Measurements from ENCODE around the gene B3GNT3. TPM values are rescaled to one million over a fixed set of nuclear protein-coding genes. Genes with fewer than 3 reads are reported as not detected.

The B3GNT3 gene
- total and polyA plus RNA-seq, 2 donors (not counting 1 experiment from before 2014, with no cell fraction given): not detected

DNA sequence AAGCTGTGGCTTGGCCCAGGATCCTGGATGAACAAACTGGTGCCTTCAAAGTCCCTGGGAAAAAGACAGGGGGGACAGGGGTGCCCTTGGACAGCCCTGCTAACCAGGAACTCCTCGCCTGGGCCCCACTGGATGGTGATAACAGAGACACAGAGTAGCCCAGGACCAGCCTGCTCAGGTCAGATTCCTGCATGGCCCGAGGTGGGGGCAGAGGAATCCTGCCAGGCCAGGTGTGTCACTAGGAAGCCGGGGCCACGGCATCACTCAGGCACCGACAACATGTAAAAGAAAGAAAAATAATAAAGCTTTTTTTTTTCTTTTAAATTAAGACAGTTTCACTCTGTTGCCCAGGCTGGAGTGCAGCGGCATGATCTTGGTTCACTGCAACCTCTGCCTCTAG, 59.1 kb downstream of the B3GNT3 start:
- H3K4me1 ChIP-seq (ENCODE audit: control insufficient read depth, extremely low read depth, insufficient read depth, low read length): no peaks in the 10 kb centered on the region
- H2AFZ ChIP-seq (ENCODE audit: low read length): no peak overlapping the region
- no peaks in the 10 kb centered on the region for H3K36me3 ChIP-seq (ENCODE audit: control insufficient read depth, insufficient read depth, low read length)
- TF ChIP-seq, protein P1, sequence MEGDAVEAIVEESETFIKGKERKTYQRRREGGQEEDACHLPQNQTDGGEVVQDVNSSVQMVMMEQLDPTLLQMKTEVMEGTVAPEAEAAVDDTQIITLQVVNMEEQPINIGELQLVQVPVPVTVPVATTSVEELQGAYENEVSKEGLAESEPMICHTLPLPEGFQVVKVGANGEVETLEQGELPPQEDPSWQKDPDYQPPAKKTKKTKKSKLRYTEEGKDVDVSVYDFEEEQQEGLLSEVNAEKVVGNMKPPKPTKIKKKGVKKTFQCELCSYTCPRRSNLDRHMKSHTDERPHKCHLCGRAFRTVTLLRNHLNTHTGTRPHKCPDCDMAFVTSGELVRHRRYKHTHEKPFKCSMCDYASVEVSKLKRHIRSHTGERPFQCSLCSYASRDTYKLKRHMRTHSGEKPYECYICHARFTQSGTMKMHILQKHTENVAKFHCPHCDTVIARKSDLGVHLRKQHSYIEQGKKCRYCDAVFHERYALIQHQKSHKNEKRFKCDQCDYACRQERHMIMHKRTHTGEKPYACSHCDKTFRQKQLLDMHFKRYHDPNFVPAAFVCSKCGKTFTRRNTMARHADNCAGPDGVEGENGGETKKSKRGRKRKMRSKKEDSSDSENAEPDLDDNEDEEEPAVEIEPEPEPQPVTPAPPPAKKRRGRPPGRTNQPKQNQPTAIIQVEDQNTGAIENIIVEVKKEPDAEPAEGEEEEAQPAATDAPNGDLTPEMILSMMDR (conservative IDR thresholded peaks at IDR 0.05 in 1 of 2, IDR thresholded peaks at IDR 0.05 in 1 of 2; ENCODE audit: low read depth in 1 of 2, low read length in 2 of 2): no peak
- TF ChIP-seq EZH2 (IDR thresholded peaks at IDR 0.05; ENCODE audit: low read length, missing control alignments): no peak
- no peak overlapping the region for H3K9ac ChIP-seq (ENCODE audit: insufficient read depth, low read length)
- no peaks in the 10 kb centered on the region for H3K27me3 ChIP-seq (ENCODE audit: control insufficient read depth, insufficient read depth, low read length)
- no peak overlapping the region for H3K4me3 ChIP-seq (replicated peaks in 1 of 4; ENCODE audit: control extremely low read depth in 1 of 4, insufficient read depth in 1 of 4, low read depth in 3 of 4, low read length in 4 of 4)
- H3K4me2 ChIP-seq (ENCODE audit: extremely low read depth, insufficient read depth, low read length): no peak overlapping the region
- DNase-seq (ENCODE audit: low read depth in 2 of 2): no peak
- no peak overlapping the region for H3K27ac ChIP-seq (ENCODE audit: insufficient read depth, low read length)
- no peaks in the 10 kb centered on the region for H3K9me3 ChIP-seq (ENCODE audit: control insufficient read depth, insufficient read depth, low read depth, low read length)
- no peaks in the 10 kb centered on the region for H4K20me1 ChIP-seq (ENCODE audit: control insufficient read depth, extremely low read depth, insufficient read depth, low read length)
- H3K79me2 ChIP-seq (ENCODE audit: control insufficient read depth, insufficient read depth, low read length): no peaks in the 10 kb centered on the region

DNA sequence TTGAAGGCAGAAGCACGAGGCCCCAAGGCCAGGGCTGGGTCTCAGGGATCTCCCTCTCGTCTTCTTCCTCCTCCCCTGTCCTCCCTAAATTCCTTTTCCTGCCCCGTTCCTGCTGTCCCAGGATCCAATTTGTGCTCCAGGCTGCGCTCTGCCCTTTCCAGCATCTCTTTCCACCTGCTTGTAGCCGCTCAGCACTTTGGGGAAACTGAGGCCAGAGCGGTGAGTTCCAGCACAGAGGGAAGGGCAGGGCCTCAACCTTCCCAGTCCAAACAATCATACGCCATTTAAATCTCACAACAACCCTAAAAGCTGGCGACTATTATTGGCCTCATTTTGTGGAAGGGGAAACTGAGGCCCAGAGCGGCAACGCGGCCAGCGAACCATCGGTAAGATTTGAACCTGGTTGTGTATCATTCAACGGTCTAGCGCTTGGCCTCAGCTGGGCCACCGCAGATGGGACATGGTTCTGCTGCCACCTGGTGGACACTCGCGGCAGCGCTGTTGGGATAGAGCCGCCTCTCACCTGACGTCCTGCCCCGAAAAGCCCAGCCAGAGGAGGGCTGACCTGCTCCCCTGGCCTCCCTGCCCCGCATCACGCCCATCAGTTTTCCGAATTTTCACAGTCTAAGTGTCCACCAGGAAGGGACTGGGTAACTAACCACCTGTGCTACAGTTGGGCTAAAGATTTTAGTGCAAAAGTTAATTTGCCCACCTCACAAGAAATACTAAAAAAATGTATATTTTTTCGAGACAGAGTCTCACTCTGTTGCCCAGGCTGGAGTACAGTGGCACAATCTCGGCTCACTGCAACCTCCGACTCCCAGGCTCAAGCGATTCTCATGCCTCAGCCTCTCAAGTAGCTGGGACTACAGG, 60.6 kb downstream of the B3GNT3 start:
- H3K4me2 ChIP-seq (ENCODE audit: extremely low read depth, insufficient read depth, low read length): no peak overlapping the region
- no peak overlapping the region for H3K27ac ChIP-seq (ENCODE audit: insufficient read depth, low read length)
- TF ChIP-seq, protein P1 (conservative IDR thresholded peaks at IDR 0.05 in 1 of 2, IDR thresholded peaks at IDR 0.05 in 1 of 2; ENCODE audit: low read depth in 1 of 2, low read length in 2 of 2): peak; percentile 88 to 92
- TF ChIP-seq EZH2 (IDR thresholded peaks at IDR 0.05; ENCODE audit: low read length, missing control alignments): no peak
- no peak overlapping the region for H3K9ac ChIP-seq (ENCODE audit: insufficient read depth, low read length)
- no peaks in the 10 kb centered on the region for H4K20me1 ChIP-seq (ENCODE audit: control insufficient read depth, extremely low read depth, insufficient read depth, low read length)
- no peaks in the 10 kb centered on the region for H3K9me3 ChIP-seq (ENCODE audit: control insufficient read depth, insufficient read depth, low read depth, low read length)
- H3K4me1 ChIP-seq (ENCODE audit: control insufficient read depth, extremely low read depth, insufficient read depth, low read length): no peaks in the 10 kb centered on the region
- H3K36me3 ChIP-seq (ENCODE audit: control insufficient read depth, insufficient read depth, low read length): no peaks in the 10 kb centered on the region
- no peaks in the 10 kb centered on the region for H3K27me3 ChIP-seq (ENCODE audit: control insufficient read depth, insufficient read depth, low read length)
- H2AFZ ChIP-seq (ENCODE audit: low read length): no peak overlapping the region
- DNase-seq (ENCODE audit: low read depth in 2 of 2): peak; percentile 35 to 57
- peaks cover 8% of the 10 kb centered on the region for H3K79me2 ChIP-seq (ENCODE audit: control insufficient read depth, insufficient read depth, low read length)
- H3K4me3 ChIP-seq (replicated peaks in 1 of 4; ENCODE audit: control extremely low read depth in 1 of 4, insufficient read depth in 1 of 4, low read depth in 3 of 4, low read length in 4 of 4): no peak overlapping the region

DNA sequence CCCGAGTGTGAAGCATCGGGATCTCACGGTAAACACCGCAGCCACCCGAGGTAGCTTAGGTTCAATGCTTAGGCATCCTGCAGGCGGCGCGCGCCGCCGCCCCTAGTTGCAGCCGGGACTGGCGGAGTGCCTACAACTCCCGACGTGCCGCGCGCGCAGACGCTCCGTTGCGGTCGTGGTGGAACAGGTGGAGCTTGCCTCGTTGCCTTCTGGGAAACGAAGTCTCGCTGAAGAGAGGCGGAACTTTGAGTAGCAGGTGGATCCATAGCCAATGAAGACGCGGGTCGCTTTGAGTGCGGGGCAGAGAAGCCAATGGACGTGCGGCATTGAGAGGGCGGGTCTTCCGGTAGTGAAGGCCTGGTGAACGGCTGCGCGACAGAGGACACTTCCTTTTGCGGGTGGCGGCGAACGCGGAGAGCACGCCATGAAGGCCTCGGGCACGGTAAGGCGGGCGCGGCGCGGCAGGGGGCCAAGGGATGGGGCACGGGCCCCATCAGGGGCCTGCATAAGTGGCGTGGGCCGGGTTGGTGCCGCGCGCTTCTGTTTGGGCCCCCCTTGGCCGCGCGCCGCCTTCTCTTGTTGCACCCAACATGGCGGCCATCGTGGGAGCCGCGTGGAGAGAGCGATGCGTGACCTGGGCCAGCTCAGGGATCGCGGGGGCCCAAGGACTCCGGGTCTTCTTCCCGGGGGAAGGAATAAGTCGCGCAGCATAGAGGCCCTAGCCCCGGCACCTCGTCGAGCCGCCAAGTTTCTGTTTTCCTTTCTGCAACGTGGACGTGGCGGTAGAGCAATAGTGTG, 64.8 kb downstream of the B3GNT3 start, which contains the start of gene RPL18A:
Gene RPL18A (plus strand): TSS at position 378 of the 798 bp plus-strand sequence. CDS start 47 bp downstream, at position 425.
- H3K4me2 ChIP-seq (ENCODE audit: extremely low read depth, insufficient read depth, low read length): peak within 1 kb of the TSS; percentile 92
- no peaks in the 10 kb centered on the region for H4K20me1 ChIP-seq (ENCODE audit: control insufficient read depth, extremely low read depth, insufficient read depth, low read length)

More for the DNA sequence above, 64.8 kb downstream of the B3GNT3 start, which contains the start of gene RPL18A:
- Histone ChIP-seq H3K79me2 (ENCODE audit: control insufficient read depth, insufficient read depth, low read length) (peaks cover 29% of the 10 kb centered on the region), H3K27ac (ENCODE audit: insufficient read depth, low read length) (peak within 1 kb of the TSS; percentile 88), H3K27me3 (ENCODE audit: control insufficient read depth, insufficient read depth, low read length) (no peaks in the 10 kb centered on the region), H3K9ac (ENCODE audit: insufficient read depth, low read length) (peak within 1 kb of the TSS; percentile 93), H2AFZ (ENCODE audit: low read length) (peak within 1 kb of the TSS; percentile 60), H3K4me1 (ENCODE audit: control insufficient read depth, extremely low read depth, insufficient read depth, low read length) (no peaks in the 10 kb centered on the region), H3K4me3 (replicated peaks in 1 of 4; ENCODE audit: control extremely low read depth in 1 of 4, insufficient read depth in 1 of 4, low read depth in 3 of 4, low read length in 4 of 4) (peak within 1 kb of the TSS; percentile 92 to 100 (median 100)), H3K9me3 (ENCODE audit: control insufficient read depth, insufficient read depth, low read depth, low read length) (no peaks in the 10 kb centered on the region), H3K36me3 (ENCODE audit: control insufficient read depth, insufficient read depth, low read length) (peaks cover 24% of the 10 kb centered on the region)
- TF ChIP-seq, protein P1 (conservative IDR thresholded peaks at IDR 0.05 in 1 of 2, IDR thresholded peaks at IDR 0.05 in 1 of 2; ENCODE audit: low read depth in 1 of 2, low read length in 2 of 2): peak; percentile 78
- no peak for TF ChIP-seq EZH2 (IDR thresholded peaks at IDR 0.05; ENCODE audit: low read length, missing control alignments)
- DNase-seq (ENCODE audit: low read depth in 2 of 2): peak; percentile 100

Measured in fibroblast of lung (primary cell).